ENCODE results near the gene CHCHD6.

- TF ChIP-seq CTCF (IDR thresholded peaks at IDR 0.05; ENCODE audit: low read depth, low read length) (no peak), EZH2phosphoT487 (IDR thresholded peaks at IDR 0.05; ENCODE audit: low read depth) (no peak)
Observed at GRCh38 chr3:126798521-126798920, 94.5 kb downstream of the CHCHD6 start.
